T-cell (primary cell): ENCODE measurements around the gene TTC39C. TPM values are rescaled to one million over a fixed set of nuclear protein-coding genes. Genes with fewer than 3 reads are reported as not detected.

Experiments
- ATAC-seq, 4 experiments: fragments of 200-7000 bp in 3 of 4; fragments of 150-1000 bp in 1 of 4; cut with Tn5 transposase; replicated peaks in 1 of 4; 1 replicate in 3 of 4; 2 replicates in 1 of 4; pipeline ENCODE4 v1.10.0; 2021; ENCODE audit warnings: moderate library complexity in 3 of 4, mild to moderate bottlenecking in 2 of 4, moderate number of reproducible peaks in 1 of 4
- CTCF ChIA-PET, 2 donors: fragments of 300-600 bp; sonication (Branson Sonifier 250); formaldehyde crosslinking; loops; one replicate each; lab custom pipeline; 2022; ENCODE audit warnings: antibody characterized with exemption in 2 of 2; lab: Charles Lee
- POLR2A ChIA-PET, 2 donors: fragments of 300-600 bp; sonication (Branson Sonifier 250); formaldehyde crosslinking; loops; one replicate each; lab custom pipeline; 2022; ENCODE audit warnings: antibody characterized with exemption in 2 of 2; lab: Charles Lee
- DNase-seq, 35 experiments: peaks; one replicate each; pipeline versions ENCODE4 v3.0.0 to v3.0.0-alpha.2; 2013 to 2023
- H3K27ac ChIP-seq: one replicate; pipeline ENCODE4 v1.5.1; 2013; ENCODE audit warnings: low read length
- H3K27me3 ChIP-seq, 2 experiments: replicated peaks in 1 of 2; 1 replicate in 1 of 2; 2 replicates in 1 of 2; pipeline versions ENCODE4 v1.6.1 to v1.7.0; 2013; ENCODE audit warnings: low read length in 1 of 2, mixed read lengths in 1 of 2; ENCODE audit not compliant: control insufficient read depth in 2 of 2, insufficient read depth in 2 of 2; ENCODE audit errors: extremely low read depth in 1 of 2
- H3K36me3 ChIP-seq, 2 donors: 1 replicate in 1 of 2; 2 replicates in 1 of 2; pipeline versions ENCODE4 v1.6.1 to v1.7.0; 2013; ENCODE audit warnings: low read length in 1 of 2; ENCODE audit not compliant: control insufficient read depth in 2 of 2, insufficient read depth in 1 of 2; ENCODE audit errors: extremely low read depth in 1 of 2
- H3K4me1 ChIP-seq, 2 experiments: 1 replicate in 1 of 2; 2 replicates in 1 of 2; pipeline versions ENCODE4 v1.6.1 to v1.7.0; 2013; ENCODE audit warnings: low read length in 2 of 2, mixed read lengths in 1 of 2; ENCODE audit not compliant: insufficient read depth in 2 of 2, control insufficient read depth in 1 of 2; ENCODE audit errors: extremely low read depth in 1 of 2
- H3K4me3 ChIP-seq, 2 donors: 1 replicate in 1 of 2; 2 replicates in 1 of 2; pipeline versions ENCODE4 v1.5.1 to v1.7.0; 2013; ENCODE audit warnings: mild to moderate bottlenecking in 2 of 2, low read length in 1 of 2, moderate library complexity in 1 of 2; ENCODE audit not compliant: control insufficient read depth in 1 of 2; ENCODE audit errors: extremely low read depth in 1 of 2
- H3K9me3 ChIP-seq: 2 replicates; pipeline ENCODE4 v1.7.0; 2013
- H3K27ac Mint-ChIP-seq, 2 donors: one replicate each; pipeline ENCODE4 v1.8.0; 2020 to 2021; ENCODE audit warnings: mild to moderate bottlenecking in 2 of 2, mixed read lengths in 2 of 2
- H3K27me3 Mint-ChIP-seq, 2 donors: one replicate each; pipeline ENCODE4 v1.8.0; 2021 to 2022; ENCODE audit warnings: mixed read lengths in 2 of 2
- H3K36me3 Mint-ChIP-seq: one replicate; pipeline ENCODE4 v1.8.0; 2021; ENCODE audit warnings: mixed read lengths
- H3K4me1 Mint-ChIP-seq, 3 donors: one replicate each; pipeline ENCODE4 v1.8.0; 2020 to 2022; ENCODE audit warnings: mixed read lengths in 3 of 3, mild to moderate bottlenecking in 1 of 3
- H3K4me3 Mint-ChIP-seq, 3 donors: one replicate each; pipeline ENCODE4 v1.8.0; 2020 to 2022; ENCODE audit warnings: mild to moderate bottlenecking in 3 of 3, mixed read lengths in 3 of 3, moderate library complexity in 3 of 3
- H3K9me3 Mint-ChIP-seq, 3 donors: one replicate each; pipeline ENCODE4 v1.8.0; 2020 to 2022; ENCODE audit warnings: mixed read lengths in 3 of 3
- WGBS: methylation state at CpG from one replicate; pipeline ENCODE4 v1.1.5; 2013; ENCODE audit warnings: missing lambda C conversion rate; ENCODE audit not compliant: insufficient coverage; 5-methylcytosine and 5-hydroxymethylcytosine counted together
- total RNA-seq, 35 experiments: library from RNA in 6 of 35; stranded (reverse) in 6 of 35; fragments of 120-200 nt in 1 of 35; gene quantifications; one replicate each; pipeline versions ENCODE4 v1.2.1 to v1.2.4 and lab custom pipeline; 2013 to 2026

Gene TTC39C
- total RNA-seq, 5 donors from 2014 or later (not counting 1 experiment from before 2014, with no cell fraction given), result 123 to 151 (median 136) TPM

GRCh38 chr18:24157855-24158254, 143.3 kb downstream of the TTC39C start:
- CTCF ChIA-PET, result no interaction called here

GRCh38 chr18:24160086-24160485, 145.5 kb downstream of the TTC39C start:
- H3K36me3 Mint-ChIP-seq, result peaks cover 9% of the 10 kb centered on the region
- H3K9me3 Mint-ChIP-seq, result no peaks in the 10 kb centered on the region
- WGBS, result no CpG with 5 or more reads among the region's 5 CpGs
- ChIA-PET POLR2A (no interaction called here), CTCF (no interaction called here)
- no peaks in the 10 kb centered on the region for H3K27me3 Mint-ChIP-seq
- Histone ChIP-seq H3K27me3 (no peaks in the 10 kb centered on the region), H3K9me3 (no peaks in the 10 kb centered on the region), H3K4me1 (no peaks in the 10 kb centered on the region), H3K36me3 (no peaks in the 10 kb centered on the region), H3K4me3 (no peak overlapping the region), H3K27ac (no peak overlapping the region)
- no peak overlapping the region for H3K4me3 Mint-ChIP-seq
- no peak for DNase-seq
- H3K27ac Mint-ChIP-seq, result no peak overlapping the region
- no peak for ATAC-seq
- H3K4me1 Mint-ChIP-seq, result no peaks in the 10 kb centered on the region

More at GRCh38 chr18:24157855-24158254, 143.3 kb downstream of the TTC39C start:
- peaks cover 0 to 2% of the 10 kb centered on the region in 2 experiments for H3K27me3 ChIP-seq
- Mint-ChIP-seq H3K4me1 (no peaks in the 10 kb centered on the region), H3K9me3 (no peaks in the 10 kb centered on the region), H3K27ac (no peak overlapping the region), H3K27me3 (no peaks in the 10 kb centered on the region), H3K36me3 (no peaks in the 10 kb centered on the region), H3K4me3 (no peak overlapping the region)
- H3K4me3 ChIP-seq, result no peak overlapping the region
- H3K36me3 ChIP-seq, result no peaks in the 10 kb centered on the region
- no peaks in the 10 kb centered on the region for H3K9me3 ChIP-seq
- H3K27ac ChIP-seq, result no peak overlapping the region
- DNase-seq (no peak), ATAC-seq (no peak)
- WGBS, result 100% methylated on average over 2 of the region's 3 CpGs
- POLR2A ChIA-PET, result no interaction called here
- H3K4me1 ChIP-seq, result no peaks in the 10 kb centered on the region

GRCh38 chr18:24161304-24161703, 146.8 kb downstream of the TTC39C start:
- H3K4me3 ChIP-seq, result no peak overlapping the region
- Mint-ChIP-seq H3K27me3 (no peaks in the 10 kb centered on the region), H3K27ac (no peak overlapping the region), H3K36me3 (peaks cover 9% of the 10 kb centered on the region), H3K4me1 (no peaks in the 10 kb centered on the region), H3K9me3 (no peaks in the 10 kb centered on the region), H3K4me3 (no peak overlapping the region)
- no CpG with 5 or more reads among the region's 2 CpGs for WGBS
- no peaks in the 10 kb centered on the region for H3K36me3 ChIP-seq
- H3K9me3 ChIP-seq, result no peaks in the 10 kb centered on the region
- DNase-seq, result no peak
- H3K27ac ChIP-seq, result no peak overlapping the region
- ChIA-PET POLR2A (no interaction called here), CTCF (no interaction called here)
- no peak for ATAC-seq
- no peaks in the 10 kb centered on the region for H3K4me1 ChIP-seq
- no peaks in the 10 kb centered on the region for H3K27me3 ChIP-seq

- CTCF ChIA-PET, result no interaction called here
- no peaks in the 10 kb centered on the region for H3K27me3 Mint-ChIP-seq
- POLR2A ChIA-PET, result no interaction called here
These were observed 153.9 kb downstream of the TTC39C start for GRCh38 chr18:24168496-24168895.

GRCh38 chr18:24170360-24170759, 155.8 kb downstream of the TTC39C start:
- Histone ChIP-seq H3K4me1 (no peaks in the 10 kb centered on the region), H3K27me3 (peaks cover 0 to 5% of the 10 kb centered on the region in 2 experiments), H3K4me3 (no peak overlapping the region), H3K36me3 (no peaks in the 10 kb centered on the region), H3K27ac (no peak overlapping the region), H3K9me3 (no peaks in the 10 kb centered on the region)
- CTCF ChIA-PET, result no interaction called here
- no peaks in the 10 kb centered on the region for H3K9me3 Mint-ChIP-seq
- POLR2A ChIA-PET, result no interaction called here
- 83% methylated on average over 2 of the region's 8 CpGs for WGBS
- no peak overlapping the region for H3K4me3 Mint-ChIP-seq
- H3K4me1 Mint-ChIP-seq, result no peaks in the 10 kb centered on the region
- ATAC-seq (no peak), DNase-seq (no peak)
- H3K36me3 Mint-ChIP-seq, result peaks cover 3% of the 10 kb centered on the region
- H3K27me3 Mint-ChIP-seq, result no peaks in the 10 kb centered on the region
- no peak overlapping the region for H3K27ac Mint-ChIP-seq

More at GRCh38 chr18:24168496-24168895, 153.9 kb downstream of the TTC39C start:
- no peak overlapping the region for H3K4me3 Mint-ChIP-seq
- H3K4me3 ChIP-seq, result no peak overlapping the region
- no peaks in the 10 kb centered on the region for H3K9me3 ChIP-seq
- no peaks in the 10 kb centered on the region for H3K4me1 ChIP-seq
- no CpG with 5 or more reads among the region's 7 CpGs for WGBS
- peaks cover 0 to 5% of the 10 kb centered on the region in 2 experiments for H3K27me3 ChIP-seq
- H3K36me3 ChIP-seq, result no peaks in the 10 kb centered on the region
- no peak overlapping the region for H3K27ac Mint-ChIP-seq
- no peak for DNase-seq
- H3K4me1 Mint-ChIP-seq, result no peaks in the 10 kb centered on the region
- H3K9me3 Mint-ChIP-seq, result no peaks in the 10 kb centered on the region
- no peak for ATAC-seq
- H3K27ac ChIP-seq, result no peak overlapping the region
- H3K36me3 Mint-ChIP-seq, result peaks cover 9% of the 10 kb centered on the region

GRCh38 chr18:24173997-24174396, 159.4 kb downstream of the TTC39C start:
- WGBS, result 53% methylated on average over 2 of the region's 3 CpGs
- H3K27me3 ChIP-seq, result peaks cover 0 to 3% of the 10 kb centered on the region in 2 experiments
- peaks cover 3% of the 10 kb centered on the region for H3K36me3 Mint-ChIP-seq
- H3K27ac ChIP-seq, result no peak overlapping the region
- H3K4me3 ChIP-seq, result no peak overlapping the region
- H3K9me3 ChIP-seq, result no peaks in the 10 kb centered on the region
- peaks cover 0 to 4% (median 0%) of the 10 kb centered on the region in 3 donors for H3K4me1 Mint-ChIP-seq
- no peaks in the 10 kb centered on the region for H3K9me3 Mint-ChIP-seq
- peaks cover 0 to 2% of the 10 kb centered on the region in 2 donors for H3K27me3 Mint-ChIP-seq
- no peaks in the 10 kb centered on the region for H3K4me1 ChIP-seq
- ChIA-PET CTCF (interaction anchor here in 1 of 2 donors (0.5 kb wide), 1 partner anchor 314 kb away, joined by 3 read pairs; no protein-coding TSS in a partner anchor), POLR2A (no interaction called here)
- no peak for DNase-seq
- H3K36me3 ChIP-seq, result no peaks in the 10 kb centered on the region
- ATAC-seq, result no peak
- H3K27ac Mint-ChIP-seq, result no peak overlapping the region
- H3K4me3 Mint-ChIP-seq, result no peak overlapping the region
